Esophagus squamous epithelium (tissue), 5 donors: ENCODE data around the gene TTYH2. TPM values are rescaled to one million over a fixed set of nuclear protein-coding genes. Genes with fewer than 3 reads are reported as not detected.

Experiments used
- DNase-seq: peaks from one replicate; lab custom pipeline; 2025; lab: John Stamatoyannopoulos, UW
- H3K27ac ChIP-seq, 4 donors: fragments of 200-600 bp; sonication (generic); one replicate each; pipeline ENCODE4 v1.5.1; 2016 to 2019; ENCODE audit warnings: mild to moderate bottlenecking in 1 of 4
- H3K27me3 ChIP-seq, 4 donors: fragments of 200-600 bp; sonication (generic); 1 replicate in 3 of 4; 2 replicates in 1 of 4; pipeline versions ENCODE4 v1.5.1 to v1.6.0; 2017 to 2021; ENCODE audit warnings: antibody characterized with exemption in 1 of 4
- H3K36me3 ChIP-seq, 3 donors: fragments of 200-600 bp; sonication (generic); one replicate each; pipeline ENCODE4 v1.5.1; 2016 to 2019
- H3K4me1 ChIP-seq, 3 donors: fragments of 200-600 bp; sonication (generic); one replicate each; pipeline ENCODE4 v1.5.1; 2017 to 2019
- H3K4me3 ChIP-seq, 4 donors: fragments of 200-600 bp; sonication (generic); 1 replicate in 3 of 4; 2 replicates in 1 of 4; pipeline ENCODE4 v1.5.1; 2016 to 2019; ENCODE audit warnings: mild to moderate bottlenecking in 2 of 4, moderate library complexity in 1 of 4
- H3K9me3 ChIP-seq, 3 donors: fragments of 200-600 bp; sonication (generic); one replicate each; pipeline ENCODE4 v1.5.1; 2016 to 2019
- CTCF ChIP-seq, 6 experiments: fragments of 450-650 bp in 4 of 6; fragments of 200-600 bp in 2 of 6; sonication (generic) in 2 of 6; IDR thresholded peaks; one replicate each; pipeline ENCODE4 v1.5.1; 2016 to 2019; ENCODE audit warnings: antibody characterized with exemption in 6 of 6, mild to moderate bottlenecking in 4 of 6, moderate library complexity in 4 of 6
- POLR2A ChIP-seq, 4 donors: fragments of 450-650 bp; IDR thresholded peaks; one replicate each; pipeline ENCODE4 v1.6.1; 2017; ENCODE audit warnings: antibody characterized with exemption in 4 of 4, mild to moderate bottlenecking in 4 of 4, moderate library complexity in 3 of 4
- WGBS, 2 donors: methylation state at CpG; one replicate each; pipeline ENCODE4 v1.1.5; 2018; 5-methylcytosine and 5-hydroxymethylcytosine counted together
- intact Hi-C: fragments of 100-400 bp; cut with DNase I; formaldehyde crosslinking; loops from one replicate; pipeline ENCODE4 v1.15.0; 2022
- total RNA-seq, 4 donors: library from RNA; depleted of rRNA; stranded (reverse); fragments of >200 nt; gene quantifications; one replicate each; pipeline ENCODE4 v1.1.0, GENCODE V29; 2016
- donor health status: DM: yes; HTN: yes; CAD: no.

Gene TTYH2
- total RNA-seq, 4 donors from 2014 or later: 0.35 to 6.7 (median 1.8) TPM

- H3K4me3 ChIP-seq: no peak overlapping the region
- H3K36me3 ChIP-seq: no peaks in the 10 kb centered on the region
- no peak for TF ChIP-seq CTCF (IDR thresholded peaks at IDR 0.05)
- no peak for TF ChIP-seq POLR2A (IDR thresholded peaks at IDR 0.05)
- H3K9me3 ChIP-seq: no peaks in the 10 kb centered on the region
- intact Hi-C loops: no loop called here
- no peak overlapping the region for H3K27ac ChIP-seq
- no peak for DNase-seq
- WGBS, 2 donors: 89 to 100% methylated on average over 1 to 4 of the region's 10 CpGs
- peaks cover 0 to 28% (median 5%) of the 10 kb centered on the region in 3 donors for H3K4me1 ChIP-seq
- no peaks in the 10 kb centered on the region for H3K27me3 ChIP-seq
Measured at GRCh38 chr17:74244128-74244527, 30.8 kb downstream of the TTYH2 start.

GRCh38 chr17:74244548-74244947, 31.2 kb downstream of the TTYH2 start:
- DNase-seq: no peak
- H3K4me3 ChIP-seq: no peak overlapping the region
- H3K27me3 ChIP-seq: no peaks in the 10 kb centered on the region
- WGBS, 2 donors: 54 to 69% methylated on average over 5 to 6 of the region's 6 CpGs
- H3K36me3 ChIP-seq: no peaks in the 10 kb centered on the region
- H3K9me3 ChIP-seq: no peaks in the 10 kb centered on the region
- TF ChIP-seq POLR2A (IDR thresholded peaks at IDR 0.05) (no peak), CTCF (IDR thresholded peaks at IDR 0.05) (no peak)
- intact Hi-C loops: no loop called here
- H3K27ac ChIP-seq: no peak overlapping the region
- H3K4me1 ChIP-seq: peaks cover 0 to 28% (median 5%) of the 10 kb centered on the region in 3 donors

- Histone ChIP-seq H3K9me3 (no peaks in the 10 kb centered on the region), H3K4me3 (no peak overlapping the region), H3K27ac (no peak overlapping the region), H3K36me3 (no peaks in the 10 kb centered on the region), H3K4me1 (peaks cover 0 to 28% (median 5%) of the 10 kb centered on the region in 3 donors), H3K27me3 (no peaks in the 10 kb centered on the region)
- intact Hi-C loops: no loop called here
- DNase-seq: no peak
- WGBS, 2 donors: 60 to 90% methylated on average over 2 to 8 of the region's 21 CpGs
- no peak for TF ChIP-seq POLR2A (IDR thresholded peaks at IDR 0.05)
- no peak for TF ChIP-seq CTCF (IDR thresholded peaks at IDR 0.05)
Measured at GRCh38 chr17:74245145-74245831, 31.9 kb downstream of the TTYH2 start.

- no peak for DNase-seq
- Histone ChIP-seq H3K9me3 (no peaks in the 10 kb centered on the region), H3K27me3 (no peaks in the 10 kb centered on the region), H3K36me3 (no peaks in the 10 kb centered on the region), H3K27ac (peak overlapping the region in 1 of 4 donors; percentile 21), H3K4me3 (no peak overlapping the region), H3K4me1 (peaks cover 0 to 23% (median 1%) of the 10 kb centered on the region in 3 donors)
- WGBS, 2 donors: 58 to 67% methylated on average over 1 to 2 of the region's 5 CpGs
- TF ChIP-seq CTCF (IDR thresholded peaks at IDR 0.05) (no peak), POLR2A (IDR thresholded peaks at IDR 0.05) (no peak)
- intact Hi-C loops: no loop called here
Measured at GRCh38 chr17:74245871-74246270, 32.5 kb downstream of the TTYH2 start.

- no peak for DNase-seq
- no peak overlapping the region for H3K27ac ChIP-seq
- WGBS, 2 donors: 56 to 86% methylated on average over 3 to 12 of the region's 17 CpGs
Measured at GRCh38 chr17:74249590-74250270, 36.4 kb downstream of the TTYH2 start.

More at GRCh38 chr17:74249590-74250270, 36.4 kb downstream of the TTYH2 start:
- Histone ChIP-seq H3K4me3 (no peak overlapping the region), H3K9me3 (no peaks in the 10 kb centered on the region), H3K36me3 (peaks cover 0 to 11% (median 0%) of the 10 kb centered on the region in 3 donors), H3K27me3 (no peaks in the 10 kb centered on the region), H3K4me1 (peaks cover 0 to 13% (median 0%) of the 10 kb centered on the region in 3 donors)
- TF ChIP-seq CTCF (IDR thresholded peaks at IDR 0.05) (no peak), POLR2A (IDR thresholded peaks at IDR 0.05) (no peak)
- intact Hi-C loops: no loop called here
